IPS-18c (cell line): Measurements from ENCODE around the gene LRSAM1.

Source experiments
- H3K4me3 ChIP-seq: 2 replicates; pipeline ENCODE4 v1.7.0; 2013; ENCODE audit warnings: low read depth, mild to moderate bottlenecking, low read length, moderate library complexity; ENCODE audit not compliant: insufficient read depth
- H3K9me3 ChIP-seq: one replicate; pipeline ENCODE4 v1.6.1; 2013; ENCODE audit warnings: mild to moderate bottlenecking, low read length, moderate library complexity; ENCODE audit not compliant: control insufficient read depth, insufficient read depth

Gene LRSAM1

GRCh38 chr9:127503379-127503921 is 52.1 kb downstream of the LRSAM1 start:
- H3K4me3 ChIP-seq: no peak overlapping the region
- H3K9me3 ChIP-seq: no peaks in the 10 kb centered on the region

GRCh38 chr9:127503947-127504886 is 52.9 kb downstream of the LRSAM1 start:
- no peaks in the 10 kb centered on the region for H3K9me3 ChIP-seq

GRCh38 chr9:127504887-127505251 is 53.6 kb downstream of the LRSAM1 start:
- Histone ChIP-seq H3K9me3 (no peaks in the 10 kb centered on the region), H3K4me3 (no peak overlapping the region)

More at GRCh38 chr9:127503947-127504886, 52.9 kb downstream of the LRSAM1 start:
- no peak overlapping the region for H3K4me3 ChIP-seq

- Histone ChIP-seq H3K9me3 (no peaks in the 10 kb centered on the region), H3K4me3 (no peak overlapping the region)
Observed at GRCh38 chr9:127505396-127506116, 54.2 kb downstream of the LRSAM1 start.

- no peaks in the 10 kb centered on the region for H3K9me3 ChIP-seq
Observed at GRCh38 chr9:127506117-127506813, 55.0 kb downstream of the LRSAM1 start.

DNA sequence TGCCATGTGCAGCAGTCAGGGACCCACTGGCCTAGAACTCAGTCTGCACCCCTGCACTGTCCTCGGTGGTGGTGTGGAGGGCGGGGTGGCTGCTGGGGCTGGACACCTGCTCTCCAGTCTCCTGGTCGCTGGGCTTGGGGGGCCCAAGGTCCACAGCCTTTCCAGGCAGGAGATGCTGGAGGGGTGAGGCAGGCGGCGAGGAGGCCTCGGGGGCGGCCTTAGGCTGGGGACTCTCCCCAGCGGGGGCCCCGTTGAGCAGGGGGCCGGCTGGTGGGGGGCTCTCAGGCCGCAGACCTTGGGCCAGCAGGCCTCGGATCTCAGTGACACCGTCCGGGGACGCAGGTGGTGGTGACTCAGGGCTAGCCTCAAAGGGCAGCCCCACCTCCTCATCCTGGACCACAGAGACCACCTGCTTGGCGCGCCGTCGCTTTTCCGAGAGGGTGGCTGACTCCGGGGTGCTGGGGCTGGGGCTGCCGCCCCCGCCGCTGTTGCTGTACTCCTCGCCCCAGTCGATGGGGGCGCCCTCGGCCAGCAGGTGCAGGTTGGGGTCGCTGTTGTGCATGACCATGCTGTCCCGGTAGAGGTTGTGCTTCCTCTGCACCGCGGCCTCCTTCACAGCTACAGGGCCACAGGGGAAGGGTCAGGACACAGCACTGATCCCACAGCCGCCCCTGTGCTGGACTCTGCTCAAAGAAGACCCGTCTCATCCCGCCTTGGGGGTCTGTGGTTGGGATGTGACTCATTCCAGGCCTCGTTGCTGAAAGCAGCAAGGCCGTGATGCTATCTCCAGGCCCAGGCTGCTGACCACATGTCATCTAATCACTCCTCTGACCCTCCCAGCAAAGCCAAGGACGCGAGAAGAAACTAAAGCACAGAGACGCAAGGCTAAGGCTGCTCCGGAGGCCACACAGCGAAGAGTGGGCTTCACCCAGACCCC is 55.8 kb downstream of the LRSAM1 start:
- no peak overlapping the region for H3K4me3 ChIP-seq

More at GRCh38 chr9:127506117-127506813, 55.0 kb downstream of the LRSAM1 start:
- no peak overlapping the region for H3K4me3 ChIP-seq

DNA sequence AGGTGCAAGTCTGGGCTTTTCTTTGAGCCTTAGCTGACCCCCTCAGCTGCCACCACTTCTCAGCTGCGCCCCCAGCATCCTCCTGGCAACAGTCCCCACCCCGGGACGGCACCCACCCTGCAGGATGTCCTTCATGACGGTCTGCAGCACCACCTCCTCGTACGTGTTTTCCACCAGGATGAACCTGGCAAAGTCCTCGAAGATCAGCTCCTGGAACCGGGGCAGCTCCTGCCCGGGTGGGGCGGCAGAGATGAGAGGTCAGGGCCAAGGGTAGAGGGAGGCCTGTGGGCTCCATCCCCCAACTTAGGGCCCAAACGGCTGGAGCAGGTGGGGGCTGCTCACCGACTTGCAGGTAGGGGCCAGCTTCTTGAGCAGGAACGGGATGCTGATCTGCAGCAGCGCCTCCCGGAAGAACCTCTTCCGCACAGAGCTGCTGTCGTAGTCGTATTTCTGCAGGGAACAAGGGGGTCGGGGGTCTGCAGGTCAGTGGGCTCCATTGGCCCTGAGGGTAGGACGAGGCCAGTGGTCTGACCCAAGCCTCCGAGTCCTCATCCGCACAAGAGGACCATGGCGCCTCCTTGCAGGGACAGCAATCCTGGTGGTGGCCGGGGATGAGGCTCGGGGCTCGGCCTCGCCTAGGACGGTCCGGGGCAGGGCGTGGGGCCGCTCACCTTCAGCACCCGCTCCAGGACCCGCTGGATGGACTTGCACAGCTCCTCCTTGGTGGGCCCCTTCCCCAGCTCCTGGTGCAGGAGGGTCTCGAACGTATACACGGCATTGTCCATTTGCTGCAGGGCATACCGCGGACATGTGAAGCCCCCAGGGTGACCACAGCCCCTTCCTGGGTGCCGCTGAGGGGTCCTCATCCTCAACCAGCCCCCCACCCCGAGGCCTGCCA is 56.7 kb downstream of the LRSAM1 start:
- no peak overlapping the region for H3K4me3 ChIP-seq
- H3K9me3 ChIP-seq: no peaks in the 10 kb centered on the region

More for the DNA sequence above, 55.8 kb downstream of the LRSAM1 start:
- H3K9me3 ChIP-seq: no peaks in the 10 kb centered on the region

DNA sequence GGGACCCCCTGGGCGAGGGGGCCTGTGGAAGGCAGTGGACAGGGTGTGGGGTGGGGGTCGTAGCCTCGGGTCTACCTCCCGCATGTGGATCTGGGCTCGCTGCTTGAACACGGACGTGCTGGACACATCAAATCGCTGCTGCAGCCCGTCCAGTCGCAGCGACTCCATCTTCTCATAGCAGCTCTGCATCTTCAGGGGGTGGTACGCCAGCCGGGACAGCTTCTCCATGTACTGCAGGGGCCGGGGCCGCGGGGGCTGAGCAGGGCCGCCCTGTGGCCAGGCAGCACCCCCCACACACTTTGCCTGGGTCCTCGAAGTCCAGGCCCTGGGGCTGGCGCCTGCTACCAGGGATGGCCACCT is 57.6 kb downstream of the LRSAM1 start:
- no peaks in the 10 kb centered on the region for H3K9me3 ChIP-seq
- no peak overlapping the region for H3K4me3 ChIP-seq

- Histone ChIP-seq H3K4me3 (no peak overlapping the region), H3K9me3 (no peaks in the 10 kb centered on the region)
Observed at GRCh38 chr9:127509261-127509954, 58.1 kb downstream of the LRSAM1 start.

GRCh38 chr9:127509955-127510299 is 58.6 kb downstream of the LRSAM1 start:
- Histone ChIP-seq H3K4me3 (no peak overlapping the region), H3K9me3 (no peaks in the 10 kb centered on the region)

DNA sequence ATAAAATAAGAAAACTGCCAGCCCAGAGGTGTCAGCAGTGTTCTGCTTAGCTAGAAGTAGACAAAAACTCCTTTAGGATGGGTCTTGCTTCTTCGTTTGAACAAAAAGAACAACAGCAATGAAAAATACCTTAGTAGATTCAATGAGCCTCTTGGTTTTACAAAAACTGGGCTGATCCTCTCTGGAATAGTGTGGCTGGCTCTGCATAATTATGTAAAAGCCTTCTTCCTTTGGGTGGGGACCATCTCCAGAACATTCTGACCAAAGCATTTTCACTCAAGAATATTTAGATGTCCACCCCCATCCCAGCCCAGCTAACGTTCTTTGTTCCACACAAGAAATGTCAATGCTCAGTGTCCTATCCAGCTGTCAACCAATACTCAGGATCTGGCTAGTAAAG is 63.2 kb downstream of the LRSAM1 start:
- H3K9me3 ChIP-seq: no peaks in the 10 kb centered on the region
- no peak overlapping the region for H3K4me3 ChIP-seq

DNA sequence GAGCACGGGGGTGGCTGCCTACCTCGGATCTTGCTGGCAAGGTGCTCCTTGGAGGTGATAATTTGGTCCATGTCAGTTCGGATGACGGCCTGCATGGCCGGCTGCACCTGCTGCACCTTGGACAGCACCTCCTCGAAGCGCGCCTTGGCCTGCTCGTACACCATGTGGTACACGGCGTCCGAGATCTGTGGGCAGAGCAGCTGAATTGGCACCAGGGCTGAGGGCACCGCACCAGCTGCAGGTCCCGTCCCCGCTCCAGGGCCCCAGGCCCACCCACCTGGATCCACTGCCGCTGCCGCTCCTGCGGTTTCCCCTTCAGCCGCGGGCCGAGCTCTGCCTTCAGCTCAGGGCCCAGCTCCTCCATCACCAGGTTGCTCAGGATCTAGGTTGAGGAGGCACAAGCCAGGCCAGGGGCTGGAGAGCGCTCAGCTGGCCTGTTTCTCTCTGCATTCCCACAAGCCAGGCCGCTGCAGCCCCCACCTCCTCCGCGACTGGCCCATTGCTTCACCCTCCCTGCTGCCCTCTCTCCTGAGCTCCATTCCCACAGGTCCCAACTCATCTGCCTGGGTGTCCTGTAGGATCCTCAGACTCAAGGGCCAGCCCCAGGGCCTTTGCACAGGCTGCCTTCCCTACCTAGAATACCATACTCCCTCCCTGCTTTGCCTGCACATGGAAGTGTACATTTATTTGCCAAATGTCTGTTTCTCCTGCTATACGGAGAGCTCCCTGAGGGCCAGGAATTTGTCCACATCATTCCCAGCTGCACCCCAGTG is 65.7 kb downstream of the LRSAM1 start:
- Histone ChIP-seq H3K9me3 (no peaks in the 10 kb centered on the region), H3K4me3 (no peak overlapping the region)

- H3K4me3 ChIP-seq: no peak overlapping the region
Observed at GRCh38 chr9:127517620-127518019, 66.3 kb downstream of the LRSAM1 start.

GRCh38 chr9:127518091-127518856 is 67.0 kb downstream of the LRSAM1 start:
- H3K4me3 ChIP-seq: no peak overlapping the region

More at GRCh38 chr9:127517620-127518019, 66.3 kb downstream of the LRSAM1 start:
- peaks cover 4% of the 10 kb centered on the region for H3K9me3 ChIP-seq

More at GRCh38 chr9:127518091-127518856, 67.0 kb downstream of the LRSAM1 start:
- H3K9me3 ChIP-seq: peaks cover 8% of the 10 kb centered on the region
